Measurements from ENCODE around the gene CEND1.

The CEND1 gene

GRCh38 chr11:789943-790342, at the start of gene CEND1:
TSS of gene CEND1 (minus strand) at chr11:790090. CDS start at chr11:788576, 1,514 bp downstream.
- DNase-seq (ENCODE audit: low read depth in 2 of 2): no peak

- no peak for DNase-seq (ENCODE audit: low read depth in 2 of 2)
Measured at GRCh38 chr11:839280-839623, 49.4 kb upstream of the CEND1 start.

GRCh38 chr11:838441-839279, 48.8 kb upstream of the CEND1 start:
- DNase-seq (ENCODE audit: low read depth in 2 of 2): no peak

GRCh38 chr11:837990-838307, 48.1 kb upstream of the CEND1 start:
- DNase-seq (ENCODE audit: low read depth in 2 of 2): no peak

GRCh38 chr11:837189-837989, 47.5 kb upstream of the CEND1 start:
- no peak for DNase-seq (ENCODE audit: low read depth in 2 of 2)

GRCh38 chr11:836700-837099, 46.8 kb upstream of the CEND1 start:
- DNase-seq (ENCODE audit: low read depth in 2 of 2): no peak

GRCh38 chr11:836274-836673, 46.4 kb upstream of the CEND1 start:
- DNase-seq (ENCODE audit: low read depth in 2 of 2): no peak

GRCh38 chr11:834371-835316, 44.8 kb upstream of the CEND1 start:
- no peak for DNase-seq (ENCODE audit: low read depth in 2 of 2)

- no peak for DNase-seq (ENCODE audit: low read depth in 2 of 2)
Measured at GRCh38 chr11:833849-834311, 44.0 kb upstream of the CEND1 start.

GRCh38 chr11:833114-833791, 43.4 kb upstream of the CEND1 start:
- DNase-seq (ENCODE audit: low read depth in 2 of 2): no peak

- peak in 1 of 2 donors; percentile 28 for DNase-seq (ENCODE audit: low read depth in 2 of 2)
Measured at GRCh38 chr11:832529-833113, 42.7 kb upstream of the CEND1 start, which contains the start of gene CD151. TSS of gene CD151 (plus strand) at chr11:832952. CDS start at chr11:836070, 3,118 bp downstream.

- DNase-seq (ENCODE audit: low read depth in 2 of 2): no peak
Measured at GRCh38 chr11:831961-832528, 42.2 kb upstream of the CEND1 start.

- no peak for DNase-seq (ENCODE audit: low read depth in 2 of 2)
Measured at GRCh38 chr11:831118-831864, 41.4 kb upstream of the CEND1 start.

GRCh38 chr11:830295-831117, 40.6 kb upstream of the CEND1 start:
- DNase-seq (ENCODE audit: low read depth in 2 of 2): peak; percentile 28 to 44

GRCh38 chr11:829847-830294, 40.0 kb upstream of the CEND1 start:
- DNase-seq (ENCODE audit: low read depth in 2 of 2): no peak

- DNase-seq (ENCODE audit: low read depth in 2 of 2): no peak
Measured at GRCh38 chr11:829176-829846, 39.4 kb upstream of the CEND1 start.

- no peak for DNase-seq (ENCODE audit: low read depth in 2 of 2)
Measured at GRCh38 chr11:828506-829175, 38.8 kb upstream of the CEND1 start.

GRCh38 chr11:827897-828192, 38.0 kb upstream of the CEND1 start, which contains the start of gene CRACR2B:
TSS of gene CRACR2B (plus strand) at chr11:827919. CDS start at chr11:828608, 689 bp downstream.
- no peak for DNase-seq (ENCODE audit: low read depth in 2 of 2)

All from activated CD8-positive, alpha-beta memory T cell treated with anti-CD3 and anti-CD28 coated beads for 4 hours (primary cell).